HL-60/S4 treated with phorbol 12-myristate 13-acetate at 8.2 ng/mL for 4 days and 3 days (cell line): ENCODE results near the gene SLC25A1.

Experiments used
- in situ Hi-C: fragments of 300-500 bp; cut with MboI; formaldehyde crosslinking; loops from 2 replicates; pipeline ENCODE4 v1.15.0; 2022; ENCODE audit warnings: low sequenced_read_pairs

The SLC25A1 gene

DNA sequence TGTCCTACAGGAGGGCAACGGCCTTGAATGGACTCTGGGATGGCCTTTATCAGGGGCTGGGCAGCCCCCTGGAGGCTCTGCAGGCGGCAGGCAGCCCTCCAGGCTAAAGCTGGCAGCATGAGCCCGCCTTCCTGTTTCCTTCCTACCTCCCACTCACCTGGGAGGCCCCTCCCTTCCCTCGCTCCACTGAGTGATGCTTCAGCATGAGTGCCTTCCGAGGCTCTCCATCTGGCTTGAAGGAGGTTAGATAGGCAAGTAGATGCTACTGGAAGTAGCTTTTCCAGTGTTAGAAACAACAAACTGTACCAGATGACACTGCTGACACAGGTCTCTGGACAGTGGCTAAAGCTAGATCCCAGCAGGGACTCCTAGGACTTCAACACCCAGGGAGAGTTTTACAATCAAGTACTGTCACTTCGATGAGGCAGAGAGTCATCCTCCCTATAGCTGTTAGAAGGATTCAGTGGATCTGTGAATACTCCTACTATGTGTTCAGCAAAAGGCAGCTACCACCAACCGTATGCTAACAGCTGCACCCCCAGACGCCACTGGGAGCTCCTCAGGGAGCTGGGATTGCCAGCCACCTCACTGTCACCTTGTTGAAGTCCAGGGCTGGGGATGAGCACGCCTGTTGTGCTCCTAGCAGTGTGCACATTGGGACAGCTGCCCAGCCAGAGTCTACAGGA lies 4.1 kb upstream of the SLC25A1 start:
- in situ Hi-C loops: no loop called here

GRCh38 chr22:19181786-19182471 lies 3.4 kb upstream of the SLC25A1 start:
- in situ Hi-C loops: no loop called here

GRCh38 chr22:19180740-19181410 lies 2.3 kb upstream of the SLC25A1 start:
- in situ Hi-C loops: no loop called here

GRCh38 chr22:19180234-19180633 lies 1.7 kb upstream of the SLC25A1 start:
- in situ Hi-C loops: no loop called here

- in situ Hi-C loops: no loop called here
These were observed 1.0 kb upstream of the SLC25A1 start for GRCh38 chr22:19179497-19180048.

- in situ Hi-C loops: no loop called here
These were observed 375 bp downstream of the SLC25A1 start for GRCh38 chr22:19178065-19178656.

GRCh38 chr22:19177164-19178064 lies 1.1 kb downstream of the SLC25A1 start:
- in situ Hi-C loops: no loop called here

GRCh38 chr22:19176732-19177131 lies 1.8 kb downstream of the SLC25A1 start:
- in situ Hi-C loops: no loop called here

DNA sequence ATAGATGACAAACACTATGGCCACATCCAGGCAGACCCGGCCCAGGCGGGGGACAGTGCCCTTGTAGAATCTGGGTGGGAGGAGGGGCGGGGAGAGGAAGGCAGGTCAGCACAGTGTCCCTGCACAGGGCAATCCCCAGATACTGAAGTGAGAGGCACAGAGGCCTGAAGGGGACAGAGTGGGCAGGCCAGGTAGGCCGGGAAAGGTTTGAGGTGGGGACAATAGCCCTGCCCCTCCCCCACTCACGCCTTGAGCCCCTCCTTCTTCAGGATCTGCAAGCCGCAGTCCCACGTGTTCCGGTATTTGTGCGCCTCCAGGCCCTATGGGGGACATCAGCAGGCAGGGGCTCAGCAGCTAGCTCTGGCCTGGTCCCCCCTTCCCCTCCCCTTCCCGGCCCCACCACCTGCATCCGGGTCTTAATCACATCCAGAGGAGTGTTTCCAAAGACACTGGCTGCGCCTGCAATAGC lies 2.3 kb downstream of the SLC25A1 start:
- in situ Hi-C loops: no loop called here

GRCh38 chr22:19175602-19176174 lies 2.8 kb downstream of the SLC25A1 start:
- in situ Hi-C loops: no loop called here

DNA sequence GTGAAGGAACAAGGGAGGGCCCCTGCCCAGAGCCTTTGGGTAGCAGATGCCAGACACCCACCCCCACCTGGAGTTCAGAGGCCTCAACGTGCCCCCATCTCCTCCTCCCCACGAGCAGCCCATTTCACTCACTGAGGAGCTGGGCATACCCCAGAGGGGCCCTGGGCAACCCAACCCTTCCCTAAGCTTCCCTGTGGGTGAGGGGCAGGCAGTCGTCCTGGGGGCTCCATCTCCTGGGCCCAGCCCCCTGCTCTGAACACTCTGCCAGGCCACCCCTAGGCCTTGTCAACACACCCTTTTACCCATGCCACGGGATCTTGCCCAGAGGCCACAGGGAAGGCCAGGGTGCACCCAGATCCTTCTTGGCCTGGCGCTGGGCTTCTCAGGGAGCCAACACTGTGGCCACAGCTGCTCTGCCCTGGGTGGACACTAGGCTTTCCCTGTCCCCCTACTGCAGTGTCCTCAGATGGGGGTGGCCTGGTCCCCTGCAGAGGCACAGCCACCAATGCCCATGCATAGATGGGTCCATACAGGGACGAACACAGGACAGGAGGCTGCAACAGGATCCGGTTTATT lies 3.4 kb downstream of the SLC25A1 start:
- in situ Hi-C loops: no loop called here

- in situ Hi-C loops: no loop called here
These were observed 4.2 kb downstream of the SLC25A1 start for GRCh38 chr22:19174106-19175025.

DNA sequence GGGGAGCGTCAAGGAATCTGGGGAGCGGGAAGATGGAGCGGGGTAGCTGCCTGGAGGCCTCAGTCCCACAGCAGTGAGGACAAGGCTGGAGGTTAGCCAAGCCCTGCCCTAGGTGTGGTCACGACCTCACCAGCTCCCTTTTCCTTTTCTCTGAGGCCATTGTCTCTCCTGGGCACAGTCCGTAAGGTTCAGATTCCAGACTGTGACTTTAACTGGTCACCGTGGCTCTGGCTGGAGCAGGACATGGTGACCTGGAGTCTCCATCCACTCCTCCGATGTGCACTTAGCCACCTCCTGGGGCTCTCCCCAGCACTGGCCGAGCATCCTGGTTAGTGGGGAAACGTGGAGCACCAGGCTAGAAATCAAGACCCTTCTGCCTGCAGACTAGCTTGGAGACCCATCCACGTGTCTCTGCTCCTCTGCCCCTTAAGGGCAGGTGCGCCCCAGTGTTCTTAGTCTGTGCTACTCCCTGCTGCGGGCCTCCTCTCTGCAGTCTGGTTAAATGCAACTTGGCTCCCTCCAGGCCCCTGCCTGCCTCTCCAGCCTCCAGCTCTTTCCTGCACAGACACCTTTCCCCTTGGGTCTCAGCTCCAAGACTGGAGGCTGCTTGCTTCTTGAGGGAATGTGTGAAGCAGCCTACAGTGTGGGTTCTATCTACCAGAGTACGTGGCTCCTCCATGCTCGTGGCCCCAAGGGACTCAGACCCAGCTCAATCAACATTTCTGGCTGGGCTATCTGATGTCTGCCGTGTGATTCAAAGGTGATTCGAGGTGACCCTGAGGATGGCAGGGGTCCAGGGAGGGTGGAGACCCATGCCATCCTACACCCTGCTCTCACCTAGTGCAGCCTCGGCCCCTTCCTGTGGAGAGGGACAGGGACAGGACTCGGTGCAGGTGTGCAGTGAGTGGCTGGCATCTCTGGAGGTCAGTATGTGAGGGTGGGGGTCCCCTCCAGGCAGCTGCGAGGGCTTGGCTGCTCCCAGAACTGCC lies 5.2 kb downstream of the SLC25A1 start:
- in situ Hi-C loops: no loop called here

DNA sequence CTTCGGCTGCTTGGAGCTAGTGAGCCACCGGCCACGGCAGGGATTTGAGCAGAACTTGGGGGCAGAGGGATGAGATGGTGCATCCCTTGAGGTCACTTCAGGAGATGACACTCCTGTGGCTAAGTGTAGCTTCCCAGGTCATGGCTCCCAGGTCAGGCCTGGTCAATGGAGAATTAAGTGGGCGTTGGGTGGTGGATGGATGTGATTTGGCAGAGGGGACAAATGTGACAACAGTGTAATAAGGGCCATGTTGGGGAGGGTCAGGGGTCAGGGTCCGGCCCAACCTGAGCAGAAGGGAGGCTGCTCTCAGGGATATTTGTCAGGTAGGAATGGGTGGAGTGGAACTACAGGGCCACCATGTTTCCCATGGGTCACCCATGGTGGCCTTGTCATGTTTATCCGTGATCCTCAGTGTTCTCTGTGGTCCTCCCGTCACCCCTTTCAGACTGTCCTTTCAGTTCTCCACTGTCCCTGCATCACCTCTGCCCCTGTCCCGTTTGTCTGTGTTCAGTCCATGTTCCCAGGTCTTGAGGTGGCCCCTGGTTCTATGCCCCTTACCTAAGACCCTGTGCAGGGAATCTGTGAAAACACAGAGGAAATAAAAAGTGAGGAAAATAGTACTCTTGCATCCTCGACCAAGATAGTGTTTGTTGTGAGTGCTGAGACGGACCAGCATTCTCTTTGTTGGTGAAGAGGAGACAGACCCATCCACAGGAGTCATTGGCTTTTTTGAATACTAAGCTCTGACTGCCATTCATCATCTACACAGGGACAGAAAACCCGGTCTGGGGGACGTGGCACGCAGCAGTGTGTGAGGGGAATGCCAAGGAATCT lies 6.1 kb downstream of the SLC25A1 start:
- in situ Hi-C loops: no loop called here

DNA sequence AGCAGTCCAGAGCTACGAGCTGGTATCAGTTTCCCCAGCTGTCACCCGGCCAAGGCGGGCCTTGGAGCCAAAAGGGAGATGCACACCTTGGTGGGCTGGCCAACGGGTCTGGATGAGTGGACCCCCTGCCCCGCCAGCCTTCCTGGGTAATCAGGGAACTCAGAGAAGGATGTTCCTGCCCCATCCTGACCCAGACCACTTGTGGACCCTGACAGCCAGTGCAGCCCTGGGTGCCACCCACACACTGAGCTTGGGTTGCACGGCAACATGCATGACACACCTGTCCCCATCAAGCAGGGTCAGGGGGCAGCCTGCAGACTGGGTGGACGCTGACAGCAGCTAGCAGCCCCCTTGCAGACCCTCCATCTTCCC lies 8.6 kb downstream of the SLC25A1 start:
- in situ Hi-C loops: no loop called here
